Stimulated activated CD4-positive, alpha-beta T cell treated with anti-CD3 and anti-CD28 coated beads, Interleukin-4, amount 100 ng/mL, for 24 hours (primary cell): ENCODE results near the gene SEZ6.
"Not testable (repeated sequence)": the region's sequence is repeated elsewhere in the genome, so short reads cannot be mapped to it uniquely, and the experiment has no call there.

Experiments used
- DNase-seq: peaks from one replicate; pipeline ENCODE4 v3.0.0-alpha.2; 2020

Gene SEZ6

GRCh38 chr17:28951428-28951990 lies 54.3 kb downstream of the SEZ6 start, which contains the start of gene PHF12:
TSS of gene PHF12 (minus strand) at chr17:28951518. CDS start at chr17:28950960, 558 bp downstream.
- DNase-seq, result peak; percentile 100

- no peak for DNase-seq
Measured at GRCh38 chr17:28950752-28951427, 54.9 kb downstream of the SEZ6 start.

- peak; percentile 56 for DNase-seq
Measured at GRCh38 chr17:28950017-28950751, 55.6 kb downstream of the SEZ6 start.

- peak; percentile 77 for DNase-seq
Measured at GRCh38 chr17:28949185-28950016, 56.4 kb downstream of the SEZ6 start.

DNA sequence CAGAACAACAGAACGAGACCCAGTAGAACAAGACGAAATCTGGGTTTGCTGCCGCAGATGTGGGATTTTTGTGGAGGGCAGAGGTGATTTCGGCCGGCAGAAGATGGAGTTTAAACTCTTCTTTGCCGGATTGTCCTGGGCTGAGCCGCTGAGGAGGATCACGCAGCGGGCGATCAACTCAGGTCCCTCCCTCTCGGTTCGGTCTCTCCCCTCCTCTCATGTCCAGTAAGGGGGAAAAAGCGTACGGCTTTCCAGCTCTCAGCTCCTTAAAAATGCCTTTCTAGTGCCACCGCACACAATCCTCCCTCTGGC lies 57.0 kb downstream of the SEZ6 start:
- DNase-seq, result no peak

DNA sequence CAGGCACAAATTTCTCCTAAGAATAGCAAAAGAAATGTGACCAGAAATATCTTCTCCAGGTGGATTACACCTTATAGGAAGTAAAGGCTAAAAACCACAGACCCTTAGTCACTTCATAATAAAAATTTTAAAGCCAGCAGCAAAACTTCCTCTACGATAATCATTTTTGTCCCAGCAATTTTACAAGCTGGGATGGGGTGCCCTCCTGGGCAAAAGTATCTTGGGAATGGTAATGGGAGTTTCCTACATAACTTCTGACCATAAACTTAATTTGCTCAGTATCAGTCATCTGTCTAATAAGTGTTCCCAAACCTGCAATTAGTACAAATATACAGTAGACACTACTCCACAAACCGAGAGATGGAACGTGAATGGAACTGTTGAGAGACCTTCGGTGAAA lies 57.5 kb downstream of the SEZ6 start:
- no peak for DNase-seq

- no peak for DNase-seq
Measured at GRCh38 chr17:28947639-28948038, 58.2 kb downstream of the SEZ6 start.

DNA sequence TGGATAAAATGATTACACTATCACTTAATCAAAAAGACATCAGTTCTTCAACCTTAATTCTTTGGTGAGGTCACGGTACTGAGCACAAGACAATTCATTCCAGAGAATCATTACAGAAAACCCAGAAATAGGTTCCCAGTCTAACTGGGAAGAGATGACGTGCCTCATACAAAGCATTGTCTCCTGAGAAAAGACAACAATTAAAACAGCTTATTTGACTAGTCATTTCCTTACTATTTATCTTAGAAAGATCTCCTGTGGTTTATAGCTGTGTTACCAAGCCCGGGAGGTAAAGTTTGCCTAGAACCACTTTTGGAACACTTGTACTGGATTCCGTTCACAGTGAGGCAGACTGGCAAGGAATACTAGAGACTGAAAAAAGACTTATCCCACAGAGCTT lies 59.6 kb downstream of the SEZ6 start:
- DNase-seq, result no peak

DNA sequence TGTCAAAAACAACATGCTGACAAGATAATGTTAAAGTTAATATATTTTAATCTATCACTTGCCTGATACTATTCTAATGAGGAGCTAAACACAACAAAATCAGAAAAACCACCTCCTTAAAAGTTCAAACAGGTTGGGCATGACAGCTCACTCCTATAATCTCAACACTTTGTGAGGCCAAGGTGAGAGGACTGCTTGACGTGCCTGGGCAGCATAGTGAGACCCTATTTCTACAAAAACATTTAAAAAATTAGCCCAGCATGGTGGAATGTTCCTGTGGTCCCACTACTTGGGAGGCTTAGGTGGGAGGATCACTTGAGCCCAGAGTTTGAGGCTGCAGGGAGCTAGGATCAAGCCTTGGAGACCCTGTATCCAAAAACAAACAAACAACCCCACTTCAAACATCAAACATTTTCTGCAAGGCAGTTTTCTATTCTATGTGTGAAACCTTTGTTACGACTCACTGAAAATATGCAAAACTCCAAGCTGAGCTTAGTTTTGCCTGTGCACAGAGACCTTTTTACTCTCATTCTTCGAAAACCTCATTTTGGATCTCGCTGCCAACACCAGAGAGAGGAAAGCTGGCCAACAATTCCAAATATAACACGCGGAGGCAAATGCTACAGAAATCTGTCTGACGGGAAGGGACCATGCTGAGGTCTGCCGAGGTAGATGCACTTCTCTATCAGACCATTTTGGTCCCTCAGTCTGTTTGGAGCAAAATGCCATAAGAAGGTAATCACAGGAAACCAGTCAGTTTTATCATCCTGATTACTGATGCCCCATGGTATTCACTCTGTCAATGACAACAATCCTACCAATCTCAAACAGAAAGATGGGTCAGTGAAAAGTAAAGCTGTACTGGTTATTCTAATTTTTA lies 60.7 kb downstream of the SEZ6 start:
- DNase-seq, result no peak

DNA sequence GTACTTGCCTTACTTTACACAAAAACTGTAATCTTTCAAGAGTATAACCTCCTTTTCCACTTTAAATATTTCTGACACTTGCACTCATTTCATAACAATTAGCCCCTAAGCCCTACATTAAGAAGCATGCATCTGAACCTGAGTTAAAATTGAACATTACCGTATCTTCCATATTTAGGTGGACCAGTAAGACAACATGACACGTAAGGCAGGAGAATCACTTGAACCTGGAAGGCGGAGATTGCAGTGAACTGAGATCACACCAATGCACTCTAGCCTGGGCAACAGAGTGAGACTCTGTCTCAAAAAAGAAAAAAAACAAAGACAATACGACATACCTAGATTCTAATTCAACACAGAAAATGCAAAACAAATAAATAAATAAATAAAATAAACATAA lies 61.5 kb downstream of the SEZ6 start:
- no peak for DNase-seq

DNA sequence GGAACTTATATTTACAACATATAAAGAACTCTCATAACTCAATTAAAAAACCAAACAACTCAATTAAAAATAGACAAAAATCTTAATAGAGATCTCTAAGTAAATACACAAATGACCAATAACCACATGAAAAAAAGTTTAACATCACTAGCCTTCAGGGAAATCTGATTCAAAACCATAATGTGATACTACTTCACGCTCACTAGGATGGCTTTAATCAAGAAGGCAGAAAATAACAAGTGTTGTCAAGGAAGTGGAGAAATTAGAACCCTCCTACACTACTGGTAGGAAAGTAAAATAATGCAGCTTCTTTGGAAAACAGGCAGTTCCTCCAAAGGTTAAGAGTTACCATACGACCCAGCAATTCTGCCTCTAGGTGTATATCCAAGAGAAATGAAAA lies 62.9 kb downstream of the SEZ6 start:
- no peak for DNase-seq

- DNase-seq, result no peak
Measured at GRCh38 chr17:28941251-28941650, 64.6 kb downstream of the SEZ6 start.

DNA sequence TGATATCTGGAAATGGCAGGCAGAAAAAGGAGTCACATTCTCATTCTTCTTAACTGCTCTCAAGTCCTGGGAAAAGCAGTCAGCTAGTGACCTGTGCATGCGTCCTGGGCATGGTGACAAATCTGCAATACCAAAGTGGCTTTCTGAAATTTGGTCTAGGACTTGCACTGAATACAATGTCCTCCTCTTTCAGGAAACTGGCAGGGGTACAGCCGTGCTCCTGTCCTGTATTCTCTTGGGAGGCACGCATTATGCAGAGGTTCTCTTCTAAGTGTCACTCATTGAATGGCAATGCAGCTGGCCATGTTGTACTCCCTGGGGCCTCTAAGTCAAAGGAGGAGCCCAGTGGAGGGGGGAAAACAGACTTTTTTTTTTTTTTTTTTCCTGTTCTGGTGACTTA lies 65.2 kb downstream of the SEZ6 start:
- no peak for DNase-seq

DNA sequence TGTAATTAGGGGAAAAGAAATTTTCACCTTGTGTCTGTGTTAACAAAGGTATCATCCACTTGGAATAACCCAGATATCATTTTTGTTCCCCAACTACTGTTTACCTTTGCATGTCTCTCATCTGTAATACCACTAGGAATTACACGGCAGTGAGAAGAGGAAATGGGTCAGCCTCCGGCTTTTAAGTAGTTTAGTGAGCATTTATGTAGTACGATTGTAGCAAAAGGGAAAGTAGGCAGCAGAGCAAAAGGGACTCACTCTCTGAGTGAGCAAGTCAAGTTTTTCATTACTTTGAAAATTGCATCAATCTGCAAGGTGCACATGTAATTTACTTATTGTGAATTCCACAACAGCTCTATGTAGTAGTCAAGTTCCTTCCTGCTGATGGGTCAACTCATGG lies 65.7 kb downstream of the SEZ6 start:
- DNase-seq, result no peak

DNA sequence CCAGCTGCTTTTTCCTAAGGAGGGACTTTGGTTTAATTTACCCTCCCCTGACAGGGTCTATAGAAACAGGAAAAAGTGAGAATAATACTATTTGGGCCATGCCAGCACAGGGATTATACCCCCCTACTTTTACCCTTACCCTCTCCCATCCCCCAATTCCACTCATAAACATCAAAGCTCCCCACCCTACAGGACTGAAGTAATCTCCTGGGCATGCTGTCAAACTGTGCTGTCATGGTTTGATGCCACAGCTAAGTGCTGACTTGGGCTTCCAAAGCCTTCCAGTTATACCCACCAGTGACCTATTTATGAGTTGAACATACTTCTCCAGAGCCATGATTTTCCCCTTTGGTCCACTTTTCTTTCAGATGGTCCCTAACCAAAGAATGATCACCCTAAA lies 67.3 kb downstream of the SEZ6 start:
- no peak for DNase-seq

DNA sequence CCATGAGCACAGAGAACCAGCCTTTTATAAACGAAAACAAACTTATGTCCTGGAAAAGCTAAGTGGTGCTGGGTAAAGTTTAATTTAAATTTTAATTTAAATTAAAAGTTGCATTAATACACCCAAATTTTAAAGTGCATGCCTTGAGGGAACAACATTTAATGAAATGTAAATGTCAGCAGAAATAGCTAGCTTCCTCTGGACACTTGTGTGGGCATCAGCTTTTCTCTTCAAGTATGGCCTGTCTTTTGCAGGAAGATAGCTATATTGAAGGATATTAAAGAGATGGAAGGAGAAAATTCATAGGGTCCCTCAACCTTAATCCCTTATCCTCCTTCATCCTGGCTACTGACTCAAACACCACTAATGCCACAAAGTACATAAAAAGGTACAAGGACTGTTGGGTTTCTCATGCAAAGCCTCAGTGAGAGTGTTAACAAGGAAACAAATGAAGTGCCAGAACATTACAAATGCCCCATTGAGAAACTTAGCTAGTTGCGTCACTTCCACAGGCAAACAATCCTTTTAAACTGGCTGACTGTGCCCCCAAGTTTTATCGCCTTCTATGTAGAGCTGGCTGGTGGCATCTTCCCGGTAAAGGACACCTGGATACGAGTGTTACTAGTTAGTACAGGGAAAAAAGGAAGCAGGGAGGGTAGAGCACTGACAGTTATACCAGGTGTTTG lies 68.6 kb downstream of the SEZ6 start:
- DNase-seq, result no peak

GRCh38 chr17:28935744-28936460 lies 69.9 kb downstream of the SEZ6 start:
- DNase-seq, result no peak

GRCh38 chr17:28934508-28934907 lies 71.3 kb downstream of the SEZ6 start:
- DNase-seq, result not testable (repeated sequence)

- no peak for DNase-seq
Measured at GRCh38 chr17:28929787-28930186, 76.0 kb downstream of the SEZ6 start.

GRCh38 chr17:28928061-28928460 lies 77.8 kb downstream of the SEZ6 start:
- peak; percentile 45 for DNase-seq

- no peak for DNase-seq
Measured at GRCh38 chr17:28926786-28927185, 79.0 kb downstream of the SEZ6 start.
